Activated T-helper 1 cell treated with anti-CD3 and anti-CD28 coated beads, Interleukin-12 subunit alpha, Interleukin-12 subunit beta, Interleukin-2, Interleukin-4 antibody, amounts not matched to agents 30 ng/mL and 10 ng/mL and 1 ng/mL, durations not matched to agents 14 hours and 24 hours and 36 hours (primary cell): ENCODE data around the gene HOXB6. TPM values are rescaled to one million over a fixed set of nuclear protein-coding genes. Genes with fewer than 3 reads are reported as not detected.

ENCODE experiments used
- DNase-seq: peaks from one replicate; pipeline ENCODE4 v3.0.0; 2021; ENCODE audit warnings: low spot score
- H3K27ac Mint-ChIP-seq: one replicate; pipeline ENCODE4 v1.8.0; 2021; ENCODE audit warnings: mild to moderate bottlenecking, mixed read lengths
- H3K27me3 Mint-ChIP-seq: one replicate; pipeline ENCODE4 v1.8.0; 2022; ENCODE audit warnings: mild to moderate bottlenecking, moderate library complexity, mixed read lengths; ENCODE audit not compliant: insufficient read depth
- H3K36me3 Mint-ChIP-seq: one replicate; pipeline ENCODE4 v1.8.0; 2021; ENCODE audit warnings: low read depth, mixed read lengths
- H3K4me1 Mint-ChIP-seq: one replicate; pipeline ENCODE4 v1.8.0; 2021; ENCODE audit warnings: low read depth, mixed read lengths
- H3K4me3 Mint-ChIP-seq: one replicate; pipeline ENCODE4 v1.8.0; 2021; ENCODE audit warnings: mild to moderate bottlenecking, moderate library complexity, mixed read lengths
- H3K9me3 Mint-ChIP-seq: one replicate; pipeline ENCODE4 v1.8.0; 2021; ENCODE audit warnings: mixed read lengths
- intact Hi-C: fragments of 100-400 bp; cut with micrococcal nuclease; formaldehyde crosslinking; loops from one replicate; pipeline ENCODE4 v1.15.1; 2024
- total RNA-seq: library from RNA; stranded (reverse); gene quantifications from 2 replicates; pipeline ENCODE4 v1.2.3, GENCODE V29; 2022

Gene HOXB6
- total RNA-seq, 1 donor from 2014 or later, result 0.99 TPM

- no peak for DNase-seq
- Mint-ChIP-seq H3K4me1 (peaks cover 11% of the 10 kb centered on the region), H3K27me3 (peaks cover 15% of the 10 kb centered on the region), H3K27ac (no peak overlapping the region), H3K36me3 (peaks cover 23% of the 10 kb centered on the region), H3K4me3 (no peak overlapping the region), H3K9me3 (no peaks in the 10 kb centered on the region)
- intact Hi-C loops, result no loop called here
Measured at GRCh38 chr17:48569674-48570324, 35.0 kb downstream of the HOXB6 start.

GRCh38 chr17:48569240-48569582 is 35.6 kb downstream of the HOXB6 start:
- Mint-ChIP-seq H3K36me3 (peaks cover 25% of the 10 kb centered on the region), H3K4me3 (no peak overlapping the region), H3K4me1 (peaks cover 11% of the 10 kb centered on the region), H3K9me3 (no peaks in the 10 kb centered on the region), H3K27ac (no peak overlapping the region), H3K27me3 (peaks cover 15% of the 10 kb centered on the region)
- intact Hi-C loops, result no loop called here
- DNase-seq, result no peak

- intact Hi-C loops, result no loop called here
- DNase-seq, result no peak
- Mint-ChIP-seq H3K9me3 (no peaks in the 10 kb centered on the region), H3K4me3 (peak overlapping the region; percentile 71), H3K27me3 (peaks cover 15% of the 10 kb centered on the region), H3K27ac (no peak overlapping the region), H3K36me3 (peaks cover 25% of the 10 kb centered on the region), H3K4me1 (peaks cover 11% of the 10 kb centered on the region)
Measured at GRCh38 chr17:48568499-48569239, 36.1 kb downstream of the HOXB6 start.

- peaks cover 15% of the 10 kb centered on the region for H3K27me3 Mint-ChIP-seq
- no peak overlapping the region for H3K4me3 Mint-ChIP-seq
- no peak overlapping the region for H3K27ac Mint-ChIP-seq
- H3K36me3 Mint-ChIP-seq, result peaks cover 25% of the 10 kb centered on the region
- no peak for DNase-seq
- intact Hi-C loops, result no loop called here
- no peaks in the 10 kb centered on the region for H3K9me3 Mint-ChIP-seq
- H3K4me1 Mint-ChIP-seq, result peaks cover 6% of the 10 kb centered on the region
Measured at GRCh38 chr17:48567646-48568354, 37.0 kb downstream of the HOXB6 start.

- H3K4me3 Mint-ChIP-seq, result no peak overlapping the region
- DNase-seq, result no peak
- peaks cover 6% of the 10 kb centered on the region for H3K4me1 Mint-ChIP-seq
- peaks cover 19% of the 10 kb centered on the region for H3K27me3 Mint-ChIP-seq
- intact Hi-C loops, result no loop called here
- H3K9me3 Mint-ChIP-seq, result no peaks in the 10 kb centered on the region
- no peak overlapping the region for H3K27ac Mint-ChIP-seq
- H3K36me3 Mint-ChIP-seq, result peaks cover 25% of the 10 kb centered on the region
Measured at GRCh38 chr17:48567209-48567608, 37.6 kb downstream of the HOXB6 start.

- intact Hi-C loops, result no loop called here
- no peaks in the 10 kb centered on the region for H3K9me3 Mint-ChIP-seq
Measured at GRCh38 chr17:48566717-48567116, 38.1 kb downstream of the HOXB6 start.

GRCh38 chr17:48565925-48566710 is 38.7 kb downstream of the HOXB6 start:
- DNase-seq, result no peak
- H3K9me3 Mint-ChIP-seq, result no peaks in the 10 kb centered on the region
- intact Hi-C loops, result no loop called here
- H3K4me3 Mint-ChIP-seq, result no peak overlapping the region
- peaks cover 19% of the 10 kb centered on the region for H3K36me3 Mint-ChIP-seq
- peaks cover 4% of the 10 kb centered on the region for H3K4me1 Mint-ChIP-seq
- peaks cover 19% of the 10 kb centered on the region for H3K27me3 Mint-ChIP-seq
- H3K27ac Mint-ChIP-seq, result no peak overlapping the region

More at GRCh38 chr17:48566717-48567116, 38.1 kb downstream of the HOXB6 start:
- peaks cover 19% of the 10 kb centered on the region for H3K27me3 Mint-ChIP-seq
- no peak overlapping the region for H3K4me3 Mint-ChIP-seq
- peaks cover 23% of the 10 kb centered on the region for H3K36me3 Mint-ChIP-seq
- peaks cover 2% of the 10 kb centered on the region for H3K4me1 Mint-ChIP-seq
- no peak overlapping the region for H3K27ac Mint-ChIP-seq
- no peak for DNase-seq

GRCh38 chr17:48565022-48565554 is 39.7 kb downstream of the HOXB6 start:
- H3K36me3 Mint-ChIP-seq, result peaks cover 18% of the 10 kb centered on the region
- peaks cover 19% of the 10 kb centered on the region for H3K27me3 Mint-ChIP-seq
- intact Hi-C loops, result no loop called here
- H3K9me3 Mint-ChIP-seq, result no peaks in the 10 kb centered on the region
- no peak for DNase-seq
- H3K4me1 Mint-ChIP-seq, result peaks cover 7% of the 10 kb centered on the region
- no peak overlapping the region for H3K4me3 Mint-ChIP-seq
- H3K27ac Mint-ChIP-seq, result no peak overlapping the region

GRCh38 chr17:48564188-48565021 is 40.4 kb downstream of the HOXB6 start:
- peaks cover 15% of the 10 kb centered on the region for H3K36me3 Mint-ChIP-seq
- intact Hi-C loops, result no loop called here
- H3K9me3 Mint-ChIP-seq, result no peaks in the 10 kb centered on the region
- H3K4me3 Mint-ChIP-seq, result no peak overlapping the region
- peaks cover 7% of the 10 kb centered on the region for H3K4me1 Mint-ChIP-seq
- no peak overlapping the region for H3K27ac Mint-ChIP-seq
- H3K27me3 Mint-ChIP-seq, result peaks cover 15% of the 10 kb centered on the region
- DNase-seq, result no peak

GRCh38 chr17:48563867-48564187 is 41.0 kb downstream of the HOXB6 start:
- DNase-seq, result no peak
- Mint-ChIP-seq H3K9me3 (no peaks in the 10 kb centered on the region), H3K27ac (no peak overlapping the region), H3K4me3 (no peak overlapping the region), H3K27me3 (peaks cover 10% of the 10 kb centered on the region), H3K4me1 (peaks cover 7% of the 10 kb centered on the region), H3K36me3 (peaks cover 11% of the 10 kb centered on the region)
- intact Hi-C loops, result no loop called here

- H3K27ac Mint-ChIP-seq, result no peak overlapping the region
- H3K27me3 Mint-ChIP-seq, result peaks cover 10% of the 10 kb centered on the region
- intact Hi-C loops, result no loop called here
- H3K9me3 Mint-ChIP-seq, result no peaks in the 10 kb centered on the region
- peaks cover 11% of the 10 kb centered on the region for H3K36me3 Mint-ChIP-seq
- no peak for DNase-seq
- H3K4me3 Mint-ChIP-seq, result no peak overlapping the region
- H3K4me1 Mint-ChIP-seq, result peaks cover 7% of the 10 kb centered on the region
Measured at GRCh38 chr17:48563385-48563838, 41.4 kb downstream of the HOXB6 start.

- no peaks in the 10 kb centered on the region for H3K9me3 Mint-ChIP-seq
- H3K36me3 Mint-ChIP-seq, result peaks cover 8% of the 10 kb centered on the region
- peaks cover 7% of the 10 kb centered on the region for H3K4me1 Mint-ChIP-seq
- intact Hi-C loops, result no loop called here
- no peak for DNase-seq
- peaks cover 12% of the 10 kb centered on the region for H3K27me3 Mint-ChIP-seq
- no peak overlapping the region for H3K27ac Mint-ChIP-seq
- H3K4me3 Mint-ChIP-seq, result no peak overlapping the region
Measured at GRCh38 chr17:48562934-48563333, 41.9 kb downstream of the HOXB6 start.
